GM15510 (cell line): Measurements from ENCODE around the gene CIB4.

Experiments
- POLR2A ChIP-seq: IDR thresholded peaks from 3 replicates; pipeline ENCODE4 v1.6.1; 2011; ENCODE audit warnings: borderline replicate concordance; ENCODE audit not compliant: insufficient read length; ENCODE audit errors: extremely low read depth

The CIB4 gene

DNA sequence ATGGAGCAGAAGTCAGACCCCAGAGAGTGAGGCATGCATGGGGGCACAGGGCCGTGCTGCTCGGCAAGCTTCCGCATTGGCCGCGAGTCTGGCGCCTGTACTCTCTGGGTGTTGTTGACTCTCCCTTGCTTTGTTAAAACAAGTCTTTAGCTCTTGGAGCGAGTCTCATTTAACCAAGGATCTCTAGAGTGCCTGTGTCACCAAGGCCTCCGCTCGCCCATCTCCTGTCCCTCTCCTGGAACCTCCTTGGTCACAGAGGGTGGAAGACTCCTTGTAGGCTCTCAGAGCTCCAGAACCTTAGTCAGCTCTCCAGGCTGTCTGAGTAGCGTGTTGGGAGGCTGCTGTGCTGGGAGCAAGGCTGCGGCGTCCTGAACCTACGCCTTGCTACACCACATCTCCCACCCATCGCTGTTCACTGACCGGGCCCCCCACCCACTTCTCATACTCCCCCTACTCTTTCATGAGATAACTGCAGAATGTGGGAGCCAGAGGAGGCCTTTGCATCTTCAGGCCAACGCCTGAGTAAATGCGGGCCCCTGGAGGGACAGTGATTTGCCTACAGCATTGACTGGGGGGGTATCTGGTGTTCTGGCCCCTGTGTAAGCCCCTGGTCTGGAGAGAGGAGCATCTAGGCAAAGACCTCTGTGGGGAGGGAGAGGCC is 66.1 kb downstream of the CIB4 start:
- TF ChIP-seq POLR2A, result no peak

DNA sequence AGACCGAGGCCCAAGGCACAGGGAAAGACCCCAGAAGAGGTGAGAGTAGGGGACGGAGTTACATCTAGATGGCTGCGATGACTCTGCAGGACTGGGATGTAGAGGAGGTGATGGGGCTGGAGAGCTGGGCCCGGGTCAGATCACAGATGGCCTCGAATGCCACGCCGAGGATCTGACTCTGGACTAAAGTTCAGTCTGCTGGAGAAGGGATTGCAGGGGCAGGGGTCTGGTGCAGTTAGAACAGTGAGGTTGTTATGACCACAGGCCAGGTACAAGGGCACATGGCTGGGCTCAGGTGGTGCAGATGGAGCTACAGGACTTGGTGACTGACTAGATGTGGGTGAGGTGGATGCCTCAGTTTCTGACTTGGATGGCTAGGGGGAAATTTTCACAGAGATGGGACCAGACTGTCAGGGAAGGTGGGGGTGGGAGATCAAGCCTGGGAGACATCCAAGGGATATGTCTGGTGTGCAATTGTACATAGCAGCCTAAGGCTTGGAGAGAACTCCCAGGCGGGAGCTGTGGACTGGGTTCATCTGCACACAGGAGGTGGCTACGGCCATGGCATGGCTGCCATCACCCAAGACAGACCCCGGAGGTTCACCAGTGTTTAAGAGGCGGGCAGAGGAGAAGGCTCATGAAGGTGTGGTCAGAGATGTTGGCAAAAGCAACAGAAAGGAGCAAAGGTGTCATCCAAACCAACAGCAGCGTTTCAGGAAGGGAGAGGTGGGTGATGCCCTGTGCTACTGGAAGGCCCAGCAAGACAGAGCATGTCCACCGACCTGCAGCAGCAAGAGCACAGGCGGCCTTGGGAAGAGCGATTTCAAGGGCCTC is 66.9 kb downstream of the CIB4 start:
- no peak for TF ChIP-seq POLR2A

DNA sequence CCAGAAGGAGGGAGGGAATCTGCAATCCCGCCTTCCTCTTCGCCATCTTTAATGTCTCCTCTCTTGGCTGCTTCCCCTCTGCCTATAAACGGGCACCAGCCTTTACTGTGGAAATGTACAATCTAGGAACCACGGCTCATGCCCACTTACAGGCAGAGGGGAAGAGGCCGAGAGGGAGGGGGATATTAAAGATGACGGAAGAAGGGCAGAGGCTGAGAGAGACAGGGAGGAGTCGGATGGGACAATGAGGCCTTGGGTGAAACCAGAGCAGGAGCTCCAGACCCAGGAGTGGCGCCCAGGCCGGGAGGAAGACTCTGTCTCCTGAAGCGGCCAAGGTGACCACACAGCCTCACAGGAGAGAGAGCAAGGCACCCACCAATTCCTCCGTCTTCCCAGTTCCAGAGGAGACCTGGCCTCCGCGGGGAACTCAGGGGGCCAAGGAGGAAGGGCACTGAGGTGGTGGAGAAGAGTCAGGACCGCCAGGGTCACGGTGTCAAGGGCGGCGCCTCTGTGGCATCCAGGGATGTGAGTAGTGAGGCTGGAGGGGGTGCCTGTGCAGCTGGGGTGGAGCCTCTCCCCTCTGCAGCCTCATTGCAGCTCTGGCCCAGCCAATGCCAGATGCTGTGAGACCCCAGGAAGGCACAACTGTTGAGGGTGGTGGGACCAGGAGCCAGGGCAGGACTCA is 67.8 kb downstream of the CIB4 start:
- TF ChIP-seq POLR2A, result no peak

DNA sequence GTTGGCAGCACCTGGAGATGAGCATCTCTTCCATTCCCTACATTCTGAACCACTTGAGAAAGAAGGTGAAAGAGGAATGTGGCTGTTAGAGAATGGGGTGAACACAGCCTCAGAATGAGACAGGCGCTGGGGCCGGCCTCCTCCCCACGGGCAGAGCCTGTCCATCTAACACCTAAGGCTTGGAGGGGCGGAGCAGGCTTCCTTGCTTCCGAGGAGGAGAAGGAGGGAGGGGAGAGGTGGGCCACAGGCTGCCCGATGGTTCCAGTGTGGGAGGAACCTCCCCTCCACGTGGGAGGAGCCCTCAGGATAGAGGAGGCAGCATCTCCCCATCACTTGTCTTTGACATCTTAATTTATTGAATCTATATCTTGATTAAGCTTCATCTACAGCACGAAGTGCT is 68.6 kb downstream of the CIB4 start:
- no peak for TF ChIP-seq POLR2A

DNA sequence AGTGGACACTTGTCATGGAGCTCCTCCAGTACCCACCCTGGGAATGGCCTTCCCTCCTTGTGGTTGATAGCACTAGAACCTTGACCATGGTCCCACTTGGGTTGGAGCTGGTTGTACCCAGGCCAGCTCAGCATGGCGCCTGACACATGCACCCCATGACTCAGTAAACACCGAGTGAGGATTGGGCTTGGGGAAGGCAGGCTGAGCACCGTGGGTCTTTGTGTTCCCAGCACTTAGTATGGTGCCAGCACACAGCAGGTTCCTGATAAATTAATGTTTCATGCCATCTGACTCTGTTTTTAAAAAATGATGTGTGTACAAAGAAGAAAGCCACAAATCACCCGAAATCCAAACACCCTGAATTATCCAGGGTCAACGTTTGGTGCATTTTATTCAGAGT is 69.8 kb downstream of the CIB4 start:
- no peak for TF ChIP-seq POLR2A

DNA sequence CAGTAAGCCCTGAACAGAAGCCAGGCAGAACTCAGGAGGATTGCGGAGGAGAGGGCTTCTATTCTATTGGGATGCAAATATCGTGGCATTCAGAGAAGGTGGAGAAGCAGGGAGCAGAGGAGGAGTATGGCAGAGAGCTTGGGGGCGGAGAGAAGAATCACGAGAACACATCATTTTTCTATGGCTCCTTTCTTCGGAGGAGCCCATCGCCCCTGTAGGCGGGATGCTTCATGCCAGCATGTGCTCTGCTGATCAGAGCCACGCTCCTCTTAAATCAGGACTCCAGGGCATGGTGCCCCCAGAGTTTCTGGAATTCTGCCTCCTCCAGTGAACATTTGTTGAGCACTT is 71.1 kb downstream of the CIB4 start:
- no peak for TF ChIP-seq POLR2A

DNA sequence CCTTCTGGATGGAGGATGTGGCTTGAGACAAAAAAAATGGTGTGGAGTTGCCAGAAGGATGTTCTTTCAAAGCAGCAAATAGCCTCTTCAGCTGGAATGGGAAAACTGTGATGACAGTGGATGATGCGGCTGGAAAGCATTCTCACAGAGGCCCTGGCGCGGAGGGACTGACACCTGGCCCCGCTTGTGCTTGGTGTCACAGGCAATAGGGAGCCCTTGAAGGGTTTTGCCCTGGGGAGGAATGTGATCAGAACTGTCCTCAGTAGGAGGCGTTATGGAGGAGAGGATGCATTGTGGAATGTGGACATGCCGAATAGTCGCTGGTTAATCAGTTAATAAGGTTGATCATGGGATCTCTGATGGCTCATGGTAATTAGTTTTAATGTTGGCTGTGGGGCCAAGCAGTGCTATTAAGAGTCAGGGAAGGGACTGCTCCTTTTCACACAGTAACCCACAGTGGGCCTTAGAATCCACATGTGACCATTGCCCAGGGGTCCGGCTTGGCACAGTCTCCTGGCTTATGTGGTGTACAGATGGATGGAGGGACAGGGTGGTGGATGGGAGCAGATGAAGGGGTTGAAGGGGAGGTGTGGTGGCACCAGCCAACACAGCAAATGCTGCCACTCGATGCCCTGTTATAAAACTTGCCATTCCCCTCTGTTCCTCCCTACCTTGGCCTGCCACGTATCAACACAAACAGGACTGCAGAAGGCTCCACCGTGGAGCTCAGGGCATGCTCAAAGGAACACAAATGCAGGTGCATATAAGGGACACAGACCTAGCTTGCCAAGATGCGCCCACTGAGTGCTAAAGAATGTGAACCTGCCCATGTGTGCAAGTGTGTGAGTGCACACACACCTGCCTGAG is 71.7 kb downstream of the CIB4 start:
- TF ChIP-seq POLR2A, result no peak

DNA sequence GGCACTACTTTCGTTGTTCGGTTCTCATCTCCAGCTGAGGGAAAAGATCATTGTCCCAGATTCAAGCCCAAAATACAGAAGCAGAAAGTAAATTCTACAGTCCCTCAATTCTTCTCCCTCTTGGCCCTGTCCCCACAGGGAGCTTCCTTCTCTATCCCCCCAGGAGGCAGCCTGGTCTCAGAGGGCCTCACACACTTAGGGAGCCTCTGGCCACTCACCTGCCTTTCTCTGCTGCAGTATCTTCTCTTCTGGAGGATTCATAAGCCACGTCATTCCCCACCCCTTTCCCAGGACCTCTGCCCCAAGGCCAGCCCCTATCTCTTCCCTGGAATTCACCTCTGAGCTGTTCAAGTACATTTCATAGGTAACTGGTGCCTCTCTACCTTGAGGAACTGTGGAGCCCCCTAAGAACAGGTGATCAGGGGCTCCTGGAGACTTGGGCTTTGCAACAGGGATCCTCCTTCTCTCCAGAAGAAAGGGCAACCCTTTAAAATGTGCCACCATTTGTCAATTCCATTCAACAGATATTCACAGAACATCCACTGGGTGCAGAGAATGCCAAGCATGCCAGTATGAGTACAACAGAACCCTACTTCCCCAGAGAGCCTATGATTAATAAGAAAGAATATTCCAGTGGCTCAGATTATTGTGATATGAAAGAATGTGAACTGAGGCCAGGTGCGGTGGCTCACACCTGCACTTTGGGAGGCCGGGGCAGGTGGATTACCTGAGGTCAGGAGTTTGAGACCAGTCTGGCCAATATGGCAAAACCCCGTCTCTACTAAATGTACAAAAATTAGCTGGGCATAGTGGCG is 72.9 kb downstream of the CIB4 start:
- no peak for TF ChIP-seq POLR2A

DNA sequence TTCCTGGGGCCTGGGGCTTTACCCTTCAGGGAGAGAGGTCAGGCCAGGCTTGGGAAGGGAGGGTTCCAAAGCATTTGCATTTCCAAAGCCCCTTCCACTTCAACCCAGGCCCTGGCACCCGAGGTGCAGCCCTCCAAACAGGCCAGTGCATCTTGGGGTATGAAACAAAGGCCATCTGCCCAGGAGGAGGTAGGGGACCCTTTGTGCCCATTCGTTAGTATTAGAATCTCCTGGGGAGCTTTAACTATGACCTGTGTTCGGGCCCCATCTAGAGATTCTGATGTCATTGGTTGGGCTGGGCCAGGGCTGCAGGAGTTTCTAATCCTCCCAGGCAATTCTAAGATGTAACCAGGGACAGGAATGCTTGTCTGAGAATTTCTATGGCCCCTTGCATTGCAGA is 73.6 kb downstream of the CIB4 start:
- no peak for TF ChIP-seq POLR2A

DNA sequence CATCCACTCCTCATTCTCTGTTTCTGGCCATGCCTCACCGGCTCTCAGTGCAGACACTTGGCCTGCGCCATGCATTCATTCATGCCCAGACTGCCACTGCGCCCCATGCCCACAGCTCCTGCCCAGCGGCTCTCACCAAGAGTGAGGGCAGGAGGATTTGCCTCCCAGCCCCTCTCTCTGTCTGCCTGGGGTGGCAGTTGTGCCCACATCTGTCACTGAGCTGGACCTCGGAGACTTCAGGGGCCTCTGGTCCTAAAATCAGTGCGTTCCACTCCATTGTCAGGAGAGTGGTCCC is 75.1 kb downstream of the CIB4 start:
- TF ChIP-seq POLR2A, result no peak

DNA sequence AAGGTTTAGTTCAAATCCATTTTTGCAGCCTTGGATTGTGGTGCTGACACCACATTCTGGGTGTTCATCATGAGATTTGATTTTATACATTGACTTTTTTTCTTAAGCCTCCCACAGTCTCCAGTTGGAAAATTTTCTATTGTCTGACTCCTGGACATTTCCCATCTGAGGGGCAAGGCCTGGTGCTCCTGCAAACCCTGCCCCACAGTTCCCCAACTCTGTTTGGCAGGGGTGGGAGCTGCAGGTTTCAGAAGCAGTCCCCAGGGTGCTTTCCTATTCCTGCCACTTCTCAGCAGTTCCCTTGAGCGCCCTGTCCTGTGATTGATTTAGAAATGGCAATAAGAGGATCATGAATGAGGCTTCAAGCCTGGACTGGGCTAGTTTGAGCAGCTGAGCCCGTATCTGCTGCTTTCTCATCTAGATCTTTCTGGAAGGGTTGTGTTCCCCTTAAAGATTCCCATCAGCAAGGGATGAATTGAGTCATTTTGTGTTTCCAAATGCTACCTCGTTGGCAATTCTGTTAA is 77.0 kb downstream of the CIB4 start:
- no peak for TF ChIP-seq POLR2A

DNA sequence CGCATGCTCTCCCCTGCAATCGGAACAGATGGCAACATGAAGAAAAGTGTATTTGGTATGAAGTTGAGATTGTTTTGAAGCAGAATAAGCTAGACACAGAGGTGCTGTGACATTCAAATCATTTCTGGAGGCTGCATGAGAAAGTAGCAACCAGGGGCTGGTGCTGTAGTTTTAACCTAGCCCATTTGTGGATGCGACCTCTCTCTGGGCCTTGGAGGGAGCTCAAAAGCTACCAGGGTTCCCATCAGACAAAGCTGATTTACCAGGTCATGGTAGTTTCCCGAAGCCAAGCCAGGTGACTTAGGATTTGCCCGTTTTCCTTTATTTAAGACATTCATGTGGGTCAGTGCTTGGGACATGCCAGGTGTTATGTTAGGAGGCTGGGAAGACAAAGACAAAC is 77.5 kb downstream of the CIB4 start:
- no peak for TF ChIP-seq POLR2A

DNA sequence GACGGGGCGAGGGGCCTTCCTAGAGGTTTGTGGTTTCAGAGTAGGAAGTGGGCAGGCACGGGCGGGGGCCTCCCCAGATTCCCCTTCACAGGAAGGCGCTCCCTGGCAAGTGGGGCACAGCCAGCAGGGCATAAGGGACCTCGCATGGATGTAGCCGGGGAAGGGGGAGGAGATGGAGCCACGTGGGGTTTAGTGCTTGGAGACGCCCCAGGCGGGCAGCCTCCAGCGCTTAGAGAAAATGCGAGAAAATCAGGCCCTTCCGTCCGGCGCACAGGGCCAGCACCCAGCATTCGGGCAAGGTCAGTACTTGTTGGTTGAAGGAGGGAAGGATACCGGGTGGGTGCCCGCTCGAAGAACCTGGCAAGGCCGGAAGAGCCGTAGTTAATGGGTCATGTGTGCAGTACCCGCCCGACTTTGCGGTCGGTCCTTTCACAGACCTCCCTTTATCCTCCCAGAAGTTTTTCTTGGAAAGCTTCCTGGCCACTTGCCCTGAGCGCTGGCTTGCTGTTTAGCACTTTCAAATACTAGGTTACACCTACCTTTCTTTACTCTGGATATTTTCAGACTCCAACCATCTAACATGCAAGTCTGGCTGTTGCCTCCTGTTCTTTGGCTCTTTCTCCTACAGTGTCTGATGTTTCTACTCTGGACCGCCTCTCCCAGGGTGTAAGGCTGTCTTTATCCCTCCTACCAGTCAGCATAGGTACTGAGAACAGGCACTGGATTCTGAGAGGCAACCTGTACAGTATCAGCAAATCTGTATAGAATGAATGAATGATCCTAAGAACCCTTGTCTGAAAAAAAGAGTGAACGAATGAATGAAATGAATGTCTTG is 78.1 kb downstream of the CIB4 start:
- TF ChIP-seq POLR2A, result no peak
